ENCODE measurements around the gene ABCA10. TPM values are rescaled to one million over a fixed set of nuclear protein-coding genes. Genes with fewer than 3 reads are reported as not detected.

The ABCA10 gene
- total and polyA plus RNA-seq, 2 experiments from 2014 or later = not detected

DNA sequence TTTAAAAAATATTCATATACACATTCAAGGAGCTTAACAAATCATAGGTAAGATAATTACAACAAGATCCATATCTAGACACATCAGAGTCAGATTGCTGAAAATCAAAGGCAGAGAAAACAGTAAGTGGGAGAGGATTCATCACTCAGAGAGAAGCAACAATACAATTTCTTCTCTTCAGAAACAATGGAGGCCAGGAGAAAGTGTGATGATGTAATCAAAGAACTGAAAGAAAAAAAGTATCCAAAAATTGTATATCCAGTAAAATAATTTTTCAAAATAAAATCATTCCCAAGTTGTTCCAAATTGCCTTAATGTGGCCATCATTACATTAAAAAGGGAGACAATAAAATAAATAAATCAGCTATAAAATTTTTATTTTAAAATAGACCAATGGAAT is 69.2 kb downstream of the ABCA10 start (continued):
- no peak for TF ChIP-seq CTCF (conservative IDR thresholded peaks at IDR 0.05; ENCODE audit: low read depth in 2 of 2)

- no peaks in the 10 kb centered on the region for H3K9me2 ChIP-seq (ENCODE audit: insufficient read depth)
- Mint-ChIP-seq H3K27ac (no peak overlapping the region), H3K36me3 (ENCODE audit: low read depth) (no peaks in the 10 kb centered on the region), H3K4me1 (no peaks in the 10 kb centered on the region), H3K9me3 (no peaks in the 10 kb centered on the region), H3K27me3 (ENCODE audit: insufficient read depth, low read depth, poor library complexity) (no peaks in the 10 kb centered on the region), H3K4me3 (no peak overlapping the region)
- H3K4me1 ChIP-seq (ENCODE audit: insufficient read depth) = no peaks in the 10 kb centered on the region
- no peak overlapping the region for H3K4me2 ChIP-seq
- no peaks in the 10 kb centered on the region for H3K27me3 ChIP-seq (ENCODE audit: insufficient read depth)
- TF ChIP-seq STAT1 (IDR thresholded peaks at IDR 0.05; ENCODE audit: unreplicated experiment) (no peak), POLR2AphosphoS5 (IDR thresholded peaks at IDR 0.05; ENCODE audit: low read depth) (no peak)
- TF ChIP-seq, protein P1, sequence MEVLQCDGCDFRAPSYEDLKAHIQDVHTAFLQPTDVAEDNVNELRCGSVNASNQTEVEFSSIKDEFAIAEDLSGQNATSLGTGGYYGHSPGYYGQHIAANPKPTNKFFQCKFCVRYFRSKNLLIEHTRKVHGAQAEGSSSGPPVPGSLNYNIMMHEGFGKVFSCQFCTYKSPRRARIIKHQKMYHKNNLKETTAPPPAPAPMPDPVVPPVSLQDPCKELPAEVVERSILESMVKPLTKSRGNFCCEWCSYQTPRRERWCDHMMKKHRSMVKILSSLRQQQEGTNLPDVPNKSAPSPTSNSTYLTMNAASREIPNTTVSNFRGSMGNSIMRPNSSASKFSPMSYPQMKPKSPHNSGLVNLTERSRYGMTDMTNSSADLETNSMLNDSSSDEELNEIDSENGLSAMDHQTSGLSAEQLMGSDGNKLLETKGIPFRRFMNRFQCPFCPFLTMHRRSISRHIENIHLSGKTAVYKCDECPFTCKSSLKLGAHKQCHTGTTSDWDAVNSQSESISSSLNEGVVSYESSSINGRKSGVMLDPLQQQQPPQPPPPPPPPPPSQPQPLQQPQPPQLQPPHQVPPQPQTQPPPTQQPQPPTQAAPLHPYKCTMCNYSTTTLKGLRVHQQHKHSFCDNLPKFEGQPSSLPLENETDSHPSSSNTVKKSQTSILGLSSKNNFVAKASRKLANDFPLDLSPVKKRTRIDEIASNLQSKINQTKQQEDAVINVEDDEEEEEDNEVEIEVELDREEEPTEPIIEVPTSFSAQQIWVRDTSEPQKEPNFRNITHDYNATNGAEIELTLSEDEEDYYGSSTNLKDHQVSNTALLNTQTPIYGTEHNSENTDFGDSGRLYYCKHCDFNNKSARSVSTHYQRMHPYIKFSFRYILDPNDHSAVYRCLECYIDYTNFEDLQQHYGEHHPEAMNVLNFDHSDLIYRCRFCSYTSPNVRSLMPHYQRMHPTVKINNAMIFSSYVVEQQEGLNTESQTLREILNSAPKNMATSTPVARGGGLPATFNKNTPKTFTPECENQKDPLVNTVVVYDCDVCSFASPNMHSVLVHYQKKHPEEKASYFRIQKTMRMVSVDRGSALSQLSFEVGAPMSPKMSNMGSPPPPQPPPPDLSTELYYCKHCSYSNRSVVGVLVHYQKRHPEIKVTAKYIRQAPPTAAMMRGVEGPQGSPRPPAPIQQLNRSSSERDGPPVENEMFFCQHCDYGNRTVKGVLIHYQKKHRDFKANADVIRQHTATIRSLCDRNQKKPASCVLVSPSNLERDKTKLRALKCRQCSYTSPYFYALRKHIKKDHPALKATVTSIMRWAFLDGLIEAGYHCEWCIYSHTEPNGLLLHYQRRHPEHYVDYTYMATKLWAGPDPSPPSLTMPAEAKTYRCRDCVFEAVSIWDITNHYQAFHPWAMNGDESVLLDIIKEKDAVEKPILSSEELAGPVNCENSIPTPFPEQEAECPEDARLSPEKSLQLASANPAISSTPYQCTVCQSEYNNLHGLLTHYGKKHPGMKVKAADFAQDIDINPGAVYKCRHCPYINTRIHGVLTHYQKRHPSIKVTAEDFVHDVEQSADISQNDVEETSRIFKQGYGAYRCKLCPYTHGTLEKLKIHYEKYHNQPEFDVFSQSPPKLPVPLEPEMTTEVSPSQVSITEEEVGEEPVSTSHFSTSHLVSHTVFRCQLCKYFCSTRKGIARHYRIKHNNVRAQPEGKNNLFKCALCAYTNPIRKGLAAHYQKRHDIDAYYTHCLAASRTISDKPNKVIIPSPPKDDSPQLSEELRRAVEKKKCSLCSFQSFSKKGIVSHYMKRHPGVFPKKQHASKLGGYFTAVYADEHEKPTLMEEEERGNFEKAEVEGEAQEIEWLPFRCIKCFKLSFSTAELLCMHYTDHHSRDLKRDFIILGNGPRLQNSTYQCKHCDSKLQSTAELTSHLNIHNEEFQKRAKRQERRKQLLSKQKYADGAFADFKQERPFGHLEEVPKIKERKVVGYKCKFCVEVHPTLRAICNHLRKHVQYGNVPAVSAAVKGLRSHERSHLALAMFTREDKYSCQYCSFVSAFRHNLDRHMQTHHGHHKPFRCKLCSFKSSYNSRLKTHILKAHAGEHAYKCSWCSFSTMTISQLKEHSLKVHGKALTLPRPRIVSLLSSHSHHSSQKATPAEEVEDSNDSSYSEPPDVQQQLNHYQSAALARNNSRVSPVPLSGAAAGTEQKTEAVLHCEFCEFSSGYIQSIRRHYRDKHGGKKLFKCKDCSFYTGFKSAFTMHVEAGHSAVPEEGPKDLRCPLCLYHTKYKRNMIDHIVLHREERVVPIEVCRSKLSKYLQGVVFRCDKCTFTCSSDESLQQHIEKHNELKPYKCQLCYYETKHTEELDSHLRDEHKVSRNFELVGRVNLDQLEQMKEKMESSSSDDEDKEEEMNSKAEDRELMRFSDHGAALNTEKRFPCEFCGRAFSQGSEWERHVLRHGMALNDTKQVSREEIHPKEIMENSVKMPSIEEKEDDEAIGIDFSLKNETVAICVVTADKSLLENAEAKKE (CRISPR knock-in tag; IDR thresholded peaks at IDR 0.05) = no peak
- no peaks in the 10 kb centered on the region for H4K20me1 ChIP-seq (replicated peaks; ENCODE audit: insufficient read depth)
- no peak overlapping the region for H3K27ac ChIP-seq (ENCODE audit: low read depth)
- ATAC-seq (no peak), DNase-seq (ENCODE audit: low spot score) (no peak)
- no peaks in the 10 kb centered on the region for H3F3A ChIP-seq (replicated peaks; ENCODE audit: low read depth)
- no peak overlapping the region for H2AFZ ChIP-seq
- no peaks in the 10 kb centered on the region for H3K79me2 ChIP-seq (replicated peaks; ENCODE audit: insufficient read depth)
- no peaks in the 10 kb centered on the region for H3K36me3 ChIP-seq (ENCODE audit: insufficient read depth)
- no peak overlapping the region for H3K4me3 ChIP-seq
These were observed 74.4 kb downstream of the ABCA10 start for GRCh38 chr17:69154267-69154666.
